ENCODE results near the gene REXO4.

REXO4 gene

DNA sequence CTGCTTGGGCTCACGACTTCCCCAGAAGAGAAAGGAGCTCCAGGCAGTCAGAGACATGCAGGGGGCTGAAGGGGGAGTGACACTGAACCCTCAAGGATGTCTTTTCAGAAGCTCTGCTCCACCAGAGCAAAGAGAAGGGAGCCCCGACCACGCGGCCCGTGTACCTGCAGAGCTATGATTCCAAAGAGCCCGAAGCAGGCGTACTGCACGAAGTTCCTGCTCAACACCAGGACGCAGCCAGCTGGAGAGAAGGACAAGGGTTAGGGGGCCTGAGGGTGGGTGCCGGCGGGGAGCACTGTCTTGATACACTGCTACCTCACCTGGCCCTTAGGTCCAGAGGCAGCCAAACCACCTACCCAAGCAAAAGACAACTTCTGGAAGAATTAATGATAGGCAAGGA, 51.4 kb downstream of the REXO4 start:
- DNase-seq, result no peak

DNA sequence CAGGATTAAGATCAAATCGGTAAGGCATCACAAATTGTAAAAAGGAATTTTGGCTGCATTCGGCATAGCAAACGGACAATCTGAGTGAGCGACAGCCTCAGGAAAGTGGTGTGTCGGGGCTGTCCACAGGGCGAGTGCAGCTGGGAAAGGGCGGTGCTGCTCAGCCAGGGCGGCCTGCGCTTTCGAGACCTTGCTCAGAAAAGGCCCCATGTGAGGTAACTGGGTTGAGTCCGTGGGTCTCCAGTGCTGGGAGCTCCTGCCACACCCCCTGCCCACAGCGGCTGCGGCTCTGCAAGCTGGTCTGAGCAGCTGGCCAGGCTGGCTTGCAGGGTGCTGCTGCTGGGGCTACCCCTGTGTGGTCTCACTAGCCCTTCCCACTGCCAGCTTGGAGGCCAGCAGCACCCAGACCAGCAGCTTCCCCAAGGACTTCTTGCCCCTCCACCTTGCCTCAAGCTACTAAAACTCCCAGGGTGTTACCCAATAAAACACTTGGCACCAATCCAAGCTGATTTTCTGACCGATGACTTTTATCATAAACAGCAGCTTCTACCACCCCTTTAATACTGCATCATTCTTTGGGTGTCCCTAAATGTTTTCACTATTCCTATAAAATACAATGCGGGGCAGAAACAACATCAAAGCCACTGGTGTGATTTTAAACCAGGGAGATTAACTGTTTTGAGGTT, 55.3 kb downstream of the REXO4 start:
- DNase-seq, result no peak

DNA sequence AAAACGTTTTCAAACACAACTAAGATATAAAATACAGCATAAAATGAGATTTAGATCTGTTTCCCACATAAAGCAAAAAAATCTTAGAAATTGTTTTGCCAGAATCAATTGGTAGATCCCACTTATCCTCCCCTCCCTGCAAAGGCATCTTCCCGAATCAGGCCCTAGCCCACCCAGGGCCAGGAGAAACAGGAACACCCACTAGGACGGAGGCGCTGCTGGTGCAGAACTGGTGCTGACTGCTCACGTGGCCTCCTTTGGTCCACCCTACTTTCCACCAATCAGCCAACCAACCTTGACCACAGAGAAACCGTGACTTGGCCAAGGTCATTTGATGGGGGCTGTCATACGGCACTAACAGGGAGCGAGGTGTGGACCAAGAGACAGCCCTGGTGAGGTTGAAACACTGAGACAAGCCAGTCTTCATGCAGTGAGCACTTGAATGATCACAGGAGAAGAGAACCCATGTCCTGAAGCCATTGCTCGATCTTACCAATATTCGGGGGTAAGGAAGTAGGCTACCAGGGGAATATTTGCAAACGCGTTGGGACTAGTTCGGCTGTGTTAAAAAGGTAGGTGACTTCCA, 56.2 kb downstream of the REXO4 start:
- DNase-seq, result no peak

DNA sequence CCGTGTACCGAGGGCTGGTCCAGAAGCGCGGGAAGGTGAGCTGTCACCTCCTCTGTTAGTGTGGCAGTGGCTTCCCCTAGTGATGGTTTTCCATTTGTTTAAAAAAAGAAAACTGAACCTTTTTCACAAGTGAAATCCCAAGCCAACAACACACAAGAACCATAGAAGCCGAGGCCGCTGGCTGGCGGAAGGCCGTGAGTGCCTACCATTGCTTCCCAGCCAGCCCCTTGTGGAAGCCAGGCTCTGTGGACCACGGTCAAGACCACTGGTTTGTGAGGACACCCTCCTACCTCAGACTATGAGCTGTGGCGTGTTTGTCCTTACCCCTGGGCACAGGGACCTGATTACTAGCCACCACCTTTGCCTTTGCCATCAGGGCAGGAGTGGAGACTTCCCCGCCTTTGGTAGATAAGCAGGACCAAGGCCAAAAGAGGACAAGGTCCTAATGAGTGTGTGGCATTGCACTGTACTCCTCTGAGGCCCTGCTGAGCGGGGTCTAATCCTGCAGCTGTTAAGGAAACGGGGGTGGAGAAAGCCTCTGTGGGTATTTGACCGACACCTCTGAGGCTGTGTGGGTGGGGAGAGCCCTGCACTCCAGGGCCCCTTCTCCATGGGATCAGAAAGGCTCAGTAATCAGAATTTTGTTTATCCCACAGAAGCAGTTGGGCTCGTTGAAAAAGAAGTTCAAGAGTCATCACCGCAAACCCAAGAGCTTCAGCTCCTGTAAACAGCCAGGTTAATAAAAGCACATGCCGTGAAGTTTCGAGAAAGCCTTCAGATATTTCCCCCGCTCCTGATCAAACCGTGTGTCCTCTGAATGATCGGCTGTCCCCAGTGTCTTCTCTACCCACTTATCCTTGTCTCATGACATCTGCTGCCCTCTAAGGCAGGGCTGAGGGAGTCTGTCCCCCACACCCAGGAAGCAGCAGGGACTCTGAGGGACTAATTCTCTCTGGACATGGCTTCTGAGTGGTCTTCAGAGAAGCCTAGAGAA, 57.1 kb downstream of the REXO4 start:
- DNase-seq, result no peak

DNA sequence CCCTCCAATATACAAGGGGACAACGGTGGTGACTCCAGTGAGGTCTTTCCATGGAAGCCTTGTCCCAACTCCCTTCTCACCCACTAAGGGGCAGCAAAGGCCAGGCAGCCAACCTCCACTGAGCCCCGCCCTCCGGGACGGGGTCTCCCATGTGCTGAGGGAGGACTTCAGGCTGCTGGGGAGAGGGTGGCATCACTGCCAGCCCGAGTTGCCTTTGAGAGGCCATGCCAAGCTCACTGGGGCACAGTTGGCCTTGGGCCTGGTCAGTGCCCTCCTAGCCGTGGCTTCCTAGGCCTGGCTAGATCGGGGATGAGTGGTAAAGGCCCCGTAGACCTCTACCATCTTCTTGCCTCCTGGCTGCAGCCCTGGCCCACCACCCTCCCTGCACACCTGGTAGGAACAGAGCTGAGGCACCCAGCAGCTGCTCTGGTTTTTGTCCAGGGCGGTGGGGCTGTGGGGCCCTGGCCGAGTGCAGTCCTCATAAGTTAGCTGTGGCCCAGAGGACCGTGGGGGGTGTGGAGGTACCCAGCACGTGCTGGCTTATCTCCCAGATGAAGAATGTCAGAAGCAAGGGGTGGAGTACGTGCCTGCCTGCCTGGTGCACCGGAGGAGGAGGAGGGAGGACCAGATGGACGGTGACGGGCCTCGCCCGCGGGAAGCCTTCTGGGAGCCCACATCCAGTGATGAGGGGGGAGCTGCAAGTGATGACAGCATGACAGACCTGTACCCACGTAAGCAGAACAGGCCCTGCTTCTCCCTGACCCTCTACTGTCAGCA, 58.2 kb downstream of the REXO4 start:
- no peak for DNase-seq

DNA sequence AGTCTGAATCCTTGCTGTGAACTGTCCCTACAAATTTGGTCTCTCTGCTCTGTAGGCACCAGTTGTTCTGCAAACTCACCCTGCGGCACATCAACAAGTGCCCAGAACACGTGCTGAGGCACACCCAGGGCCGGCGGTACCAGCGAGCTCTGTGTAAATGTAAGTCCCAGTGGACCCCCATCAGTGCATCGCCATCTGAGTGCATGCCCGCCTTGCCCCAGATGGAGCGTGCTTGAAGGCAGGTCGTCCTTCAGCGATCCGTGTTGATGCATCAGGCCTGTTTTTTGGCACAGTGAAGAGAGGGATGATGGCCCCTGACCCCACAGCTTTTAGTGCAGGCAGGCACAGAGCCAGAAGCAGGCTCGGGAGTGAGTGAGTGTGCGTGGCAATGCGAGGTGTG, 60.2 kb downstream of the REXO4 start:
- no peak for DNase-seq

DNA sequence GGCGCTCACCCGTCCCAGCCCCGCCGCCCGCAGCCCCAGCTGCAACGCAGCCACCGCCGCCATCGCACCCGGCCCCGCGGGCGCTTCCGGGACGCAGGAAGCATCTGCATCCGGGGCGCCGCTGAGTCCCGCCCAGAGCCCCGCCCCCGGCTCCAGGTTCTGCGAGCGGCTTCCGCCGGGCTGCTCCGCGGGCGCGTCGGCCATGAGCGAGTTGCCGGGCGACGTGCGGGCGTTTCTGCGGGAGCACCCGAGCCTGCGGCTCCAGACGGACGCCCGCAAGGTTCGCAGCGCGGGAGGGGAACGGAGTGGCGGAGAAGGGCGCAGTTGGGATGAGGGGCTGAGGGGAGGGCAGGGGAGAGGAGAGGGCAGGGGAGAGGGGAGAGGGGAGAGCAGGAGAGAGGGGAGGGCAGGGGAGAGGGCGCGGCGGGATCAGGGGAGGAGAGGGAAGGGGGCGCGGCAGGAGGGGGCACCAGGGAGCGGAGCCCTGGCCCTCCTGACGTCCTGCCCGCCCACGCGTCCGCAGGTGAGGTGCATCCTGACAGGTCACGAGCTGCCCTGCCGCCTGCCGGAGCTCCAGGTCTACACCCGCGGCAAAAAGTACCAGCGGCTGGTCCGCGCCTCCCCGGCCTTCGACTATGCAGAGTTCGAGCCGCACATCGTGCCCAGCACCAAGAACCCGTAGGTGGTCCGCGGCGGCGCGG, 61.3 kb downstream of the REXO4 start, which contains the start of the genes SURF1 and SURF2:
TSS of gene SURF1 (minus strand) at position 97 of the 701 bp plus-strand sequence. CDS start at position 63, 34 bp downstream.
TSS of gene SURF2 (plus strand) at position 160 of the 701 bp plus-strand sequence. CDS start at position 203, 43 bp downstream.
- DNase-seq, result peak; percentile 78 to 89

Data from inflammatory macrophage treated with lipopolysaccharide for 1 hour (primary cell).